ENCODE results near the gene ASPN.

GRCh38 chr9:92510747-92511146 lies 28.4 kb upstream of the ASPN start:
- no peak for TF ChIP-seq POLR2A (IDR thresholded peaks at IDR 0.05; ENCODE audit: low read length)
- no peak for TF ChIP-seq GATA1 (IDR thresholded peaks at IDR 0.05; ENCODE audit: low read depth, low read length)
